GM12891 (cell line): ENCODE results near the gene TAF5L.
"Not testable (repeated sequence)": the region's sequence is repeated elsewhere in the genome, so short reads cannot be mapped to it uniquely, and the experiment has no call there.

Experiments used
- POLR2A ChIP-seq: IDR thresholded peaks from 2 replicates; pipeline ENCODE4 v1.6.1; 2011; ENCODE audit warnings: low read depth, low read length, control low read depth
- SPI1 ChIP-seq: IDR thresholded peaks from 2 replicates; pipeline ENCODE4 v1.6.1; 2011; ENCODE audit warnings: low read depth, low read length, control low read depth

DNA sequence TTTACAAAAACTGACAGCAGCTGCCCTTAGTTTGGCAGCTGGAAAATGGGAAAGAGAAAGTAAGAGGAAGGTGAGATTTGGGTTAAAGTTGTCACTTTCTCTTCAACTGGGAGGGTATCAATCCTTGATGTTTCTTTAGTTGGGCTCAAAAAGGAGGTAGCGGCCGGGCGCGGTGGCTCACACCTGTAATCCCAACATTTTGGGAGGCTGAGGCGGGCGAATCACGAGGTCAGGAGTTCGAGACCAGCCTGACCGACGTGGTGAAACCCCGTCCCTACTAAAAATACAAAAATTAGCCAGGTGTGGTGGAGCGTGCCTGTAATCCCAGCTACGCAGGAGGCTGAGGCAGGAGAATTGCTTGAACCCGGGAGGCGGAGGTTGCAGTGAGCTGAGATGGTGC is 65.8 kb downstream of the TAF5L start:
- not testable (repeated sequence) for TF ChIP-seq POLR2A, SPI1
